G401.6 (cell line): ENCODE results near the gene EPS8.
"Not testable (repeated sequence)": the region's sequence is repeated elsewhere in the genome, so short reads cannot be mapped to it uniquely, and the experiment has no call there.

Source experiments
- FAIRE-seq: peaks from 2 replicates; lab custom pipeline; 2012; peaks lifted over from hg19 to GRCh38; lab: Jason Lieb, UNC

Gene EPS8

DNA sequence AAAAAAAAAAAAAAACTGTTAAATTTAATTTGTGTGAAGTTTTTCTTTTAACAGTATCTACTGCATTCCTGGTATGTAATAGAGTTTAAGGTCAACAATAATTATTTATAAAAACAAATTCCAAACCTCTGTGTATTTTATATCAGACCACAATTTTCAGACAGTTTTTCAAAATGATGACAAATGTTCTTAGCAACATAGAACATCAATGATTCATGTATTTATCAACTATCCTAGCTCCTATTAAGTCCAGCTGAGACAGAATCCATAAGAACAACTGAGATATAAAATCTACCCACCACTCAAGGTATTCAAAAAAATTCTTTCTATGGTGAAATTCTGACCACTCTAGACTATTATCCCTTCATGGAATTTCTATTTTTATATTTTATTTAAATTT is 144.5 kb downstream of the EPS8 start:
- no peak for FAIRE-seq

DNA sequence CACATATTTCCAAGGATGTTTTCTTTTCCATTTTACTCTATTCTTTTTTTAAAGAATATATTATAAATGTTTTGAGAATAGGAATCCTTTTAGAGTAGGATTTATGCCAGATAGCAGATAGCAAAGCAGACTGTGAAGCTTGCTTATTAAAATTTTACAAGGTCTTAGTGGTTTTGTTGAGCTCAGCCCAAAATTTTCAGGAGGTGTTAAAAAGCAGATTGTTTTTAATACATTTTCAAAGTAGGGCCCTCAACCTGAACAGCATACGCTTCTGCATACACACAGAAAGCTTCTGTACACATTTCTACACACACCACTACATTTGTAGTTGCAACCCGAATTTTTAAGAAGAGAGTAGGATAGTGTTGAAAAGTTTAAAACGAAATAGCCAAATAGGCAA is 151.0 kb downstream of the EPS8 start:
- FAIRE-seq, result no peak

DNA sequence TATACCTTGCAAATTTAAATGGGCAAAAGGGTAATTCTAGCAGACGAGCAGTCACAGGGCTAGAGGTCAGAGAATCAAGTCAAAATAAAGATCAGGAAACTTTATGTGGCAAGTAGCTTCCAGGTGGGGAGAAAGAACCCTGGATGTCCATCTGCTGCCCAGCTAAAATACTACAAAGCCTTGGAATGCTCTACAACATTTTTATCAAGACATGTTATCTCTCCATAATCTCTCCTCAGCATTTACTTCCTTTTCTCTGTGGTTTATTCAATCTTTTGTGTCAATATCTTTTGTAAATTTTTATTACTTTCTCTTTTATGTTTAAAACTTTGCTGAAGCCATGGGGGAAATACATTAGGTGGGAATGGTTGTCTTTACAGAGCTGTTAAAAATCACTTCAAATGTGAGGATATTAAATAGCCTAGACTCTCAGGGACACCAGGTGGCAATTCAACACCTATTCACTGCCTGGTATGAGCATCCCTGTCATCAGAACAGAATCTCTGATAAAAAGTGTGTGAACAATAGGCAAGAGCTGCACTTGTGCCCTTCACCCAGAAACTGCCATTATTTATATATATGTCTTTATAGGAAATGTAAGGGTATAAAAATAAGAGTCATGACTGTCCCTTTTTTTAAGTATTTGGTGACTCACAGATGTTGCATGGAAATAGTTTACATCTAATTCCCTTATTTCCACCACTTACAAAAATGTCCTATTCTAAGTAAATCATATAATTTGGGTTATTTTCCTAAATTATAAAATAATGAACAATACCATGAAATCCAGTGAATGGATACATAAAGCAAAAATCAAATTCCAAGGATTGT is 152.9 kb downstream of the EPS8 start:
- no peak for FAIRE-seq

DNA sequence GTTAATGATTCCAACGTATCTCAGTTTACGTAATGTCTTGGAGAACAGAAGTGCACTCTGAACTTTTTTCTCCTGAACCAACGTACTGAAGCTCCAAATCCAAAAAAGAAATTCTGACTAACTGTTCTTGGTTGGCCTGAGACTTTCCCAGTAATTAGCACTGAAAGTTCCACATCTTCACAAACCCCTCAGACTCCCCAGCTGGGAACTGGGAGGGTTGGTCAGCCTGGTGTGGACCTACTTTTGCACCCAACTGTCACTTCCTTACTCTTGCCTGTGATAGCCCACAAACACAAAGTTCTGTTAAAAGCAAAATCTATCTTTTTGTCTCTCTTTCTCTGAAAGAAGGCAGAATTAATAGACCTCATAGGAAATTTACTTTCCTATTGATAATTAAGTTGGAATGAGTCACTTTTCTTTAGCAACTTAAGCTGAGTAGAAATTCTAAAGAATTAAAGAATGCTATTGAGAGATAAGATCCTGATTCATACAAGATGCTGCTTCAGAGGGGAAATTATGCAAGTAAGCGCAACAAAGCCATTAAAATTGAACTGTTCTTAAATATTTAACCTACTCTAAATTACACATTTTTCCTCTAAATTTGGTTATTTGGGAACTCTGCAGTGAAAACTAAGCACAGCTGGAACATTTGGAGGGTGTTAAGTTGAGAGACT is 155.0 kb downstream of the EPS8 start:
- FAIRE-seq, result no peak

DNA sequence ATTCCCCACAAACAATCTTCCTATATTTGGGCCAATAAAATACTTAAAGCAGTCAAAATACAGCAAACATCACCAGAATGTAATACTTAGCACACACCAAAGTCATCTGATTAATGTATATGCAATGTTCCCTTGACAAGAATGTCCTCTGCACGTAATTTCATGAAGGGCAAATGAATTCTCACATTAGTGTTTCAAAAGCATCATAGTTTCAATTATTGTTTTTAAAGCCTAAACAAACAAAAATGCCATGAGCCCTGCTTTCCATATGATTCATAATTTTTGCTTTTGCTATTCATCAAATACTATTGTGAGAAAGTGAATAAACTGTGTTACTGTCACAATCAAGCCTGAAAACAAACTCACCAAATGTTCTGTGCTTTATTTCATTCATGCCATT is 156.0 kb downstream of the EPS8 start:
- no peak for FAIRE-seq

GRCh38 chr12:15632708-15633107 is 156.5 kb downstream of the EPS8 start:
- FAIRE-seq, result no peak

DNA sequence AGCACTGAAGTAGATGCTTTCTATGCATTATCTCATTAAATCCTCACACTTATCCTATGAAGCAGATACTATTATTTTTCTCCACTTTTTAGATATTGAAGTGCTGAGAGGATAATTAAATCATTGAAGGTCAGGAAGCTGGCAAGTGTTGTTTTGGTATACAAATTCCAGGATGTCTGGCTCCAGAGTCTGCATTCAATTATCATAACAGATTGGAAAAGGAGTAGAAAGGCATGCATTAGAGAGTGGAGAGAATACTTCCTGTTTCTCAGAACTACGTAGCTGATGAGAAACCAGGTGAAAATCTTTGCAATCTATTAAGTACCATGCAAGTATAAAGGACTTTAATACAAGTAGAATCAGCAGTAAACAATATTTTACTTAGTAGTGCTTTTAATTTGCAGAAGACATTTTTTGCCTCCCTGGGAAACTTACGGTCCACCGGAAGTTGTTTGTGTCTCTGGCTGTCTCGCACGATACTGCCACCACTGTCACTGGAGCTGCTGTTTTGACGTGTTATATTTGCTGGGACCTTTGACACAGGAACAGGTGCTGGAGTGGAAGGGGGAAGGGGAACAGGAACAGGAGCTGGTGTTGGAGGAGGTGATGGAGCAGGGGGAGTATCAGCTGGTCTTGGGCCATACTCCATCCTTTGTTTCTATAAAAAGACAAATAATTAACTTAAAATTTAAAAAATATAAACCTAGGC is 158.0 kb downstream of the EPS8 start:
- FAIRE-seq, result no peak

- no peak for FAIRE-seq
Observed at GRCh38 chr12:15629761-15630160, 159.4 kb downstream of the EPS8 start.

- FAIRE-seq, result no peak
Observed at GRCh38 chr12:15629108-15629507, 160.1 kb downstream of the EPS8 start.

DNA sequence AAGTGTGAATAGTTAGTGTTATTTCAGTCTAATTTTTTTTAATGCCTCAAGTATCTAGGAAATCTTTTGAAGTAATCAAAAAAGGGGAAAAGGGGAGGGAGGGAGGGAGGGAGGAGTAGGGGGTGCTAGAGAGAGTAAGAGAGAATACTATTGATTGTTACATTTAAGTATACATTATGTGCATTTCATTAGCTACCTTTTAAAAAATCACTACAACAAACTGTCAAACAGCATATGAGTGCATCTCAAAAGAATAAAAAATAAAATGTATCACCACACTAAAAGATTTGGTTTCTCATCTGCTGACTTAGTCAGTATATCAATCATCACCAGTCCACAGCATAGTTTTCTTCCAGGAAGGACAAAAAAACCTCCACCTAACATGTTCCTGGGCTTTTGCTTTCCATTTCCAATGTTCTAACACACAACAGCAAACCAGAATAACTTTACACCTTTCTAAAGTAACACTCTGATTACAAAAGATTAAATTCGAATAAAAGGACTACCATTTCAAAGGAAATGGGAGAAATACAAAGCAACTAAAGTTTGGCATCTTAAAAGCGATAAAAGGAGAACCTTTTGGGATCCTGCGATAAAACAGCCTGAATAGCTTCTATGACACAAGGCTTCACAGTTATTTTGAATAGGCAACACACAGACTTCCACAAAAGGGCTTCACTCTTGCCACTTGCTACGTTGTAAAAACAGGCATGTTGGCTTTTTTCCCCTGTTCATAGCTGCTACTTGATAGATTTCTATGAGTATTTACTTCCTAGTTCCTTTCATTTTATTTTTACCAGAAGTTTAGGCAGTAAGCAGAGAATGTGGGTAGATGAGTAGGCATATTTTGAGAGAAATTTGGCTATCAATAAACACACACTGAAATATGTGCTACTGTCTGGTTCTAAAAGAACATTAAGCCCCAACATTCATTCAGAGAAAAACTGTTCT is 160.9 kb downstream of the EPS8 start:
- FAIRE-seq, result no peak

- no peak for FAIRE-seq
Observed at GRCh38 chr12:15625075-15625474, 164.1 kb downstream of the EPS8 start.

GRCh38 chr12:15620741-15621539 is 168.2 kb downstream of the EPS8 start:
- no peak for FAIRE-seq

DNA sequence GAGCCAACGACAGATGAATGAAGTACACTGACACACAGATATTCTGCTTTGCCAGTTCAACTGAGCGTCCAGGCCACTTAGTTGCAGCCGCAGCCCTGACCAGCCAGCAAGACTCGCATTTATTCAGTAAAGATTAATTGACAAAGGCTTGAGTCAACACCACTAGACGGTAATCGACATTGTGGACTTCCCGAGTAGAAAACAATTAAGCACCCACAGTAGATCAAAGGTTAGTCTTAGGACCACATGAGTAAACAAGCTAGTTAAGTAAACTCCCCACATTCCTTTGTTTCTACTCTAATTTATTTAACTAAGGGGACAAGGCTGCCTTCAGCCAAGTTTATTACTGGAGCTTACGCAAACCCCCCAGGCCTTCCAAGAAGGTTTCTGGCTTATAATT is 172.7 kb downstream of the EPS8 start:
- FAIRE-seq, result not testable (repeated sequence)

- no peak for FAIRE-seq
Observed at GRCh38 chr12:15613981-15614380, 175.2 kb downstream of the EPS8 start.

DNA sequence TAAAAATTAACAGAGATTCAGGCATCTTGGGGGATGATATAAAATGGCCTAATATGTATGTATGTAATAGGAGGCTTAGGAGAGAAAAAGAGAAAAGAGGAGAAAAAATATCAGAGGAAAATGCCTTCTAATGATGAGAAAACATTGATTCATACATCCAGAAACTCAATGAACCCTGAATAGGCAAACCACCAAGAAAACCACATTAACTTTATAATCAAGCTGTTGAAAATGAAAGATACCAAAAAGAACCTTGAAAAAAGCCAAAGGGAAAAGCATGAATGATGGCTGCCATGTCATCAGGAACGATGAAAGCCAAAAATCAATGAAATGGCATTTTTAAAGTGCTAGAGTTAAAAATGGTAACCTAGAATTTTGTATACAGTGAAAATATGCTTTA is 180.2 kb downstream of the EPS8 start:
- FAIRE-seq, result no peak

DNA sequence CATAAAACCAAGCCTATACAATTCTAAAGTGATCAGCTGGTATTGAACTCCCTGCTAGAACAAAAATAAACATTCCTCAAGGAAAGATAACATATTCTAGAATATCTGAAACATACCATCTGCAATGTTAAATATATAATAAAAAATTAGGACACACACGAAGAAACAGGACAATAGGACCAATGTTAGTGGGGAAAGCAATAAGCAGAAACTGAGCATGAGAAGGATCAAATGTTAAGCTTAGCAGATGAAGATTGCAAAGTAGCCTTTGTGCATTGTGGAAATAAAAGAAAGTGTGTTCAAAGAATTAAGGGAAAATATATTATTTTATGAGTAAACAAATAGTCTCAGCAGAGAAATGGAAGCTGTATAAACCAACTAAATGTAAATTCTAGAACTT is 180.8 kb downstream of the EPS8 start:
- FAIRE-seq, result no peak

- no peak for FAIRE-seq
Observed at GRCh38 chr12:15605881-15606590, 183.2 kb downstream of the EPS8 start.

- FAIRE-seq, result no peak
Observed at GRCh38 chr12:15603474-15604085, 185.6 kb downstream of the EPS8 start.

DNA sequence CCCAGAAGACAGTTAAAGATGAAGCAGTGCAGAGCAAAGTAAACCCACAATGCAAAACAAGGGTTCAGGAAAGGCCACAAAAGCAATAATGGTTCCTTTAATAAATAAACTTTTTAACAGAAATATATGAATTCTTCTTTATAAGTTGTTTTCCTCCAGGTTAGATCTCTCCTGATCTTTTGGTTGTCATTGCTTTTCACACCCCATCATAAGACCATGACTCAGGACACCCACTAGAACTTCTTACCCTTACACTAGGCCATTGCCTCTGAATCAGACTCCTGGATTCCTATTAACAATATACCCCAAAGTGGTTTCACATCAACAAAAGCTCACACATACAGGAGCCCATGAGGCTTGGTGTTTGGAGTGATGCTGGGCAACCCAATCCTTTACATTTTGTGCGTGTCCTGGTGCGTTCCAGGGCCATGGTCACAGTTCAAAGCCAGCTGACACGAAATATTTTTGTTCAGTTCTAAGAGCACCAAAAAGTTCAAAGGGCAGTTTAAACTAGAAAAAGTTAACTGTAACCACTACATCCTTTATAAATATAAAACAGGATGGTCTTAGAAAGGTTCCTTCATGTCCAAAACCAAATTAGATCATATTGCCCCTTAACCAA is 187.0 kb downstream of the EPS8 start:
- FAIRE-seq, result no peak
